Uterus (tissue), 4 donors: ENCODE results near the gene DLK1. TPM values are rescaled to one million over a fixed set of nuclear protein-coding genes. Genes with fewer than 3 reads are reported as not detected.
A peak's percentile ranks its signal among the peaks of the same experiment; 100 is the strongest.

ENCODE experiments used
- DNase-seq, 2 donors: peaks; one replicate each; pipeline ENCODE4 v3.0.0-alpha.2; 2019 to 2020
- H3K27ac ChIP-seq, 2 donors: fragments of 200-600 bp; sonication (generic); 1 replicate in 1 of 2; 2 replicates in 1 of 2; pipeline ENCODE4 v1.5.1; 2016 to 2018
- H3K27me3 ChIP-seq, 2 donors: fragments of 200-600 bp; sonication (generic); one replicate each; pipeline ENCODE4 v1.5.1; 2018 to 2019; ENCODE audit warnings: control low read depth in 1 of 2
- H3K36me3 ChIP-seq, 2 donors: fragments of 200-600 bp; sonication (generic); one replicate each; pipeline ENCODE4 v1.5.1; 2019; ENCODE audit warnings: control low read depth in 1 of 2
- H3K4me1 ChIP-seq, 2 donors: fragments of 200-600 bp; sonication (generic); one replicate each; pipeline ENCODE4 v1.5.1; 2018 to 2019; ENCODE audit warnings: control low read depth in 1 of 2
- H3K4me3 ChIP-seq, 2 donors: fragments of 200-600 bp; sonication (generic); 1 replicate in 1 of 2; 2 replicates in 1 of 2; pipeline ENCODE4 v1.5.1; 2018 to 2019; ENCODE audit warnings: mild to moderate bottlenecking in 1 of 2
- H3K9me3 ChIP-seq, 2 donors: fragments of 200-600 bp; sonication (generic); one replicate each; pipeline ENCODE4 v1.5.1; 2019; ENCODE audit warnings: control low read depth in 1 of 2
- POLR2A ChIP-seq, 2 donors: fragments of 450-650 bp; IDR thresholded peaks; one replicate each; pipeline ENCODE4 v1.6.1; 2016; ENCODE audit warnings: antibody characterized with exemption in 2 of 2, mild to moderate bottlenecking in 1 of 2, moderate library complexity in 1 of 2
- intact Hi-C: fragments of 100-400 bp; cut with DNase I; formaldehyde crosslinking; loops from one replicate; pipeline ENCODE4 v1.15.1; 2023; ENCODE audit warnings: low total_unique reads
- total RNA-seq, 4 donors: library from RNA; depleted of rRNA in 3 of 4; stranded (reverse); fragments of >200 nt in 3 of 4; gene quantifications; one replicate each; pipeline versions ENCODE4 v1.1.0 to v1.2.4, GENCODE V29; 2014 to 2023
- TF ChIP-seq, protein P1 (sequence below), 4 experiments: fragments of 200-600 bp in 2 of 4; fragments of 450-650 bp in 2 of 4; sonication (generic) in 2 of 4; IDR thresholded peaks; one replicate each; pipeline ENCODE4 v1.5.1; 2016 to 2019; ENCODE audit warnings: antibody characterized with exemption in 4 of 4, mild to moderate bottlenecking in 2 of 4, moderate library complexity in 1 of 4
- donor health status: DM: yes; HTN: yes; CAD: no.

Gene DLK1
- total RNA-seq, 4 donors from 2014 or later, result 2.2 to 41.1 TPM; not detected in 2

- TF ChIP-seq POLR2A (IDR thresholded peaks at IDR 0.05), result no peak
- TF ChIP-seq, protein P1, sequence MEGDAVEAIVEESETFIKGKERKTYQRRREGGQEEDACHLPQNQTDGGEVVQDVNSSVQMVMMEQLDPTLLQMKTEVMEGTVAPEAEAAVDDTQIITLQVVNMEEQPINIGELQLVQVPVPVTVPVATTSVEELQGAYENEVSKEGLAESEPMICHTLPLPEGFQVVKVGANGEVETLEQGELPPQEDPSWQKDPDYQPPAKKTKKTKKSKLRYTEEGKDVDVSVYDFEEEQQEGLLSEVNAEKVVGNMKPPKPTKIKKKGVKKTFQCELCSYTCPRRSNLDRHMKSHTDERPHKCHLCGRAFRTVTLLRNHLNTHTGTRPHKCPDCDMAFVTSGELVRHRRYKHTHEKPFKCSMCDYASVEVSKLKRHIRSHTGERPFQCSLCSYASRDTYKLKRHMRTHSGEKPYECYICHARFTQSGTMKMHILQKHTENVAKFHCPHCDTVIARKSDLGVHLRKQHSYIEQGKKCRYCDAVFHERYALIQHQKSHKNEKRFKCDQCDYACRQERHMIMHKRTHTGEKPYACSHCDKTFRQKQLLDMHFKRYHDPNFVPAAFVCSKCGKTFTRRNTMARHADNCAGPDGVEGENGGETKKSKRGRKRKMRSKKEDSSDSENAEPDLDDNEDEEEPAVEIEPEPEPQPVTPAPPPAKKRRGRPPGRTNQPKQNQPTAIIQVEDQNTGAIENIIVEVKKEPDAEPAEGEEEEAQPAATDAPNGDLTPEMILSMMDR (IDR thresholded peaks at IDR 0.05), result no peak
- Histone ChIP-seq H3K27ac (no peak overlapping the region), H3K27me3 (no peaks in the 10 kb centered on the region), H3K36me3 (no peaks in the 10 kb centered on the region), H3K4me1 (no peaks in the 10 kb centered on the region), H3K9me3 (no peaks in the 10 kb centered on the region), H3K4me3 (no peak overlapping the region)
- intact Hi-C loops, result no loop called here
- no peak for DNase-seq
Observed at GRCh38 chr14:100740929-100741328, 14.2 kb downstream of the DLK1 start.

- Histone ChIP-seq H3K36me3 (no peaks in the 10 kb centered on the region), H3K9me3 (no peaks in the 10 kb centered on the region), H3K27me3 (no peaks in the 10 kb centered on the region), H3K27ac (no peak overlapping the region), H3K4me1 (no peaks in the 10 kb centered on the region), H3K4me3 (no peak overlapping the region)
- intact Hi-C loops, result no loop called here
- no peak for DNase-seq
- TF ChIP-seq, protein P1 (IDR thresholded peaks at IDR 0.05), result no peak
- no peak for TF ChIP-seq POLR2A (IDR thresholded peaks at IDR 0.05)
Observed at GRCh38 chr14:100741966-100742365, 15.3 kb downstream of the DLK1 start.

DNA sequence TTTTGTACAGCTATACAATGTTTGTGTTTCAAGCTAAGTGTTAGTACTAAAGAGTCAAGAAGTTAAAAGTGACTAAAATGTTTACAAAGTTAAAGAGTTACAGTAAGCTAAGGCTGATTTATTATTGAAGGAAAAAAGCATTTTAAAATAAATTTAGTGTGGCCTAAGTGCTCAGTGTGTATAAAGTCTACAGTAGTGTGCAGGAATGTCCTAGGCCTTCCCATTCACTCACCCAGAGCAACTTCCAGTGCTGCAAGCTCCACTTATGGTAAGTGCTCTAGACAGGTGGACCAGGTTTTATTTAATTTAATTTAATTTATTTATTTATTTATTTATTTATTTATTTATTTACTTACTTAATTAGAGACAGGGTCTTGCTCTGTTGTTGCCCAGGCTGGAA, 19.6 kb downstream of the DLK1 start:
- no peak for TF ChIP-seq POLR2A (IDR thresholded peaks at IDR 0.05)
- TF ChIP-seq, protein P1 (IDR thresholded peaks at IDR 0.05), result no peak
- no peak overlapping the region for H3K4me3 ChIP-seq
- no peaks in the 10 kb centered on the region for H3K27me3 ChIP-seq
- no peaks in the 10 kb centered on the region for H3K4me1 ChIP-seq
- H3K36me3 ChIP-seq, result no peaks in the 10 kb centered on the region
- DNase-seq, result no peak
- no peak overlapping the region for H3K27ac ChIP-seq
- intact Hi-C loops, result no loop called here
- H3K9me3 ChIP-seq, result no peaks in the 10 kb centered on the region

GRCh38 chr14:100747021-100747586, 20.4 kb downstream of the DLK1 start:
- peak; percentile 23 to 32 for DNase-seq

DNA sequence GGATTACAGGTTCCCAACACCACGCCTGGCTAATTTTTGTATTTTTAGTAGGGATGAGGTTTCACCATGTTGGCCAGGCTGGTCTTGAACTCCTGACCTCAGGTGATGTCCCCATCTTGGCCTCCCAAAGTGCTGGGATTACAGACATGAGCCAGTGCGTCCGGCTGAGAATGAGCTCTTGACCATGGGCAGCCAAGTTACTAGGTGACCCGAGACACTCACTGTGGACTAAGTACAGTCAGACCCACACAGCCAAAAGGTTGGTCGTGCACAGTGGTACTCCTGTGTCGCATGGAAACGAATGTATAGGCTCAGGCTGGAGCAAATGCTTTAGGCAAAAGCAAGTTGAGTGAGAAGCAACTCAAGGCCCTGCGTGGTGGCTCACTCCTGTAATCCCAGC, 21.0 kb downstream of the DLK1 start:
- DNase-seq, result no peak
- Histone ChIP-seq H3K36me3 (no peaks in the 10 kb centered on the region), H3K27ac (no peak overlapping the region), H3K9me3 (no peaks in the 10 kb centered on the region), H3K27me3 (no peaks in the 10 kb centered on the region), H3K4me3 (no peak overlapping the region), H3K4me1 (no peaks in the 10 kb centered on the region)
- no peak for TF ChIP-seq POLR2A (IDR thresholded peaks at IDR 0.05)
- TF ChIP-seq, protein P1 (IDR thresholded peaks at IDR 0.05), result no peak
- intact Hi-C loops, result no loop called here

More at GRCh38 chr14:100747021-100747586, 20.4 kb downstream of the DLK1 start:
- Histone ChIP-seq H3K27me3 (no peaks in the 10 kb centered on the region), H3K36me3 (no peaks in the 10 kb centered on the region), H3K27ac (no peak overlapping the region), H3K4me1 (no peaks in the 10 kb centered on the region), H3K9me3 (no peaks in the 10 kb centered on the region), H3K4me3 (no peak overlapping the region)
- intact Hi-C loops, result no loop called here
- TF ChIP-seq, protein P1 (IDR thresholded peaks at IDR 0.05), result no peak
- no peak for TF ChIP-seq POLR2A (IDR thresholded peaks at IDR 0.05)
